Measurements from ENCODE around the gene FBXL16.
A peak's percentile ranks its signal among the peaks of the same experiment; 100 is the strongest.

Gene FBXL16

DNA sequence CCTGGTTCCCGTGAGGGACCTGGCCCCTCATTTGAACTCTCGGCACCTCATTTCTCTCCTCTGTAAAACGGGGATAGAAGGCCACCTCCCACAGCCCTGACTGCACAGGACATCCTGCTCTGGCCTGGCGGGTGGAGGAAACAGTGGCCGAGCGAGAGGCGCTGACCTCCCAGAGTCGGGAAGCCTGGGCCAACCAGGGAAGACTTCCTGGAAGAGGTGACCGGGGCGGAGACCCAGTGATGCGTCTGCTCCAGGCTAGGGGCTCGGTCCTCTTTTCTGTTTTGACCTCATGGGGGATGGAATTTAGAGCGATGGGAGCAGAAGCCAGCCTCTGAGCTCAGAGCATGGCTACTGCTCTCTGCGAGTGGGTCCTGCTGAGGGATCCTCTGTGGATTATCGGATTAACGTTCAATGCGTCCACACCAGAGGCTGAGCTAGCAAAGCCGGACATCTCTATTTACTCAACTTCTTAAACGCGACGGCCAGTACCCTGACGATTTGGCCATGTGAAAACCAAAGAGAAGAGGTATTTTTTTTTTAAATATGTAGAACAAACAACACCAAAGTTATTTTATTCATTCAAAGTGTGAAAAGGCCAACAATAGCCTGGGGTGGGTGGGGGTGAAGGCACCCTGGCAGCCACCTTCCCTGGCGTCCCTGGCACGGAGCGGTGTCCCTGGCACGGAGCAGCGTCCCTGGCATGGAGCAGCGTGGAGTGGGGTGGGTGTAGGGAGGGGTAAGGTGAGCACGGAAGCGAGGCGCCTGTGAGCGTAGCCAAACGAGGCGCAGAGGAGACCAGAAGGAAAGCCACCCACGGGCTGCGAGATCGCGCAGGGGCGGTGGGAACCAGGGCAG lies 45.8 kb upstream of the FBXL16 start:
- no peak for TF ChIP-seq EZH2phosphoT487 (IDR thresholded peaks at IDR 0.05; ENCODE audit: low read depth)
- TF ChIP-seq, protein P1, sequence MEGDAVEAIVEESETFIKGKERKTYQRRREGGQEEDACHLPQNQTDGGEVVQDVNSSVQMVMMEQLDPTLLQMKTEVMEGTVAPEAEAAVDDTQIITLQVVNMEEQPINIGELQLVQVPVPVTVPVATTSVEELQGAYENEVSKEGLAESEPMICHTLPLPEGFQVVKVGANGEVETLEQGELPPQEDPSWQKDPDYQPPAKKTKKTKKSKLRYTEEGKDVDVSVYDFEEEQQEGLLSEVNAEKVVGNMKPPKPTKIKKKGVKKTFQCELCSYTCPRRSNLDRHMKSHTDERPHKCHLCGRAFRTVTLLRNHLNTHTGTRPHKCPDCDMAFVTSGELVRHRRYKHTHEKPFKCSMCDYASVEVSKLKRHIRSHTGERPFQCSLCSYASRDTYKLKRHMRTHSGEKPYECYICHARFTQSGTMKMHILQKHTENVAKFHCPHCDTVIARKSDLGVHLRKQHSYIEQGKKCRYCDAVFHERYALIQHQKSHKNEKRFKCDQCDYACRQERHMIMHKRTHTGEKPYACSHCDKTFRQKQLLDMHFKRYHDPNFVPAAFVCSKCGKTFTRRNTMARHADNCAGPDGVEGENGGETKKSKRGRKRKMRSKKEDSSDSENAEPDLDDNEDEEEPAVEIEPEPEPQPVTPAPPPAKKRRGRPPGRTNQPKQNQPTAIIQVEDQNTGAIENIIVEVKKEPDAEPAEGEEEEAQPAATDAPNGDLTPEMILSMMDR (IDR thresholded peaks at IDR 0.05; ENCODE audit: low read depth, low read length) = no peak
- Histone ChIP-seq H3K79me2 (ENCODE audit: low read length) (no peaks in the 10 kb centered on the region), H4K20me1 (ENCODE audit: insufficient read depth, low read length) (no peaks in the 10 kb centered on the region), H3K4me2 (ENCODE audit: low read length) (peak overlapping the region; percentile 71), H3K36me3 (replicated peaks; ENCODE audit: low read depth, low read length) (peaks cover 2% of the 10 kb centered on the region), H3K4me1 (ENCODE audit: low read length) (peaks cover 22% of the 10 kb centered on the region), H2AFZ (ENCODE audit: low read depth, low read length) (peak overlapping the region; percentile 69), H3K9me3 (ENCODE audit: insufficient read depth, low read length) (no peaks in the 10 kb centered on the region), H3K9ac (ENCODE audit: low read length) (peak overlapping the region; percentile 50; the same call in 1 of the 2 replicates), H3K27me3 (ENCODE audit: low read depth, low read length) (no peaks in the 10 kb centered on the region), H3K4me3 (ENCODE audit: low read length) (peak overlapping the region; percentile 65), H3K27ac (ENCODE audit: low read length) (peak overlapping the region; percentile 71)

DNA sequence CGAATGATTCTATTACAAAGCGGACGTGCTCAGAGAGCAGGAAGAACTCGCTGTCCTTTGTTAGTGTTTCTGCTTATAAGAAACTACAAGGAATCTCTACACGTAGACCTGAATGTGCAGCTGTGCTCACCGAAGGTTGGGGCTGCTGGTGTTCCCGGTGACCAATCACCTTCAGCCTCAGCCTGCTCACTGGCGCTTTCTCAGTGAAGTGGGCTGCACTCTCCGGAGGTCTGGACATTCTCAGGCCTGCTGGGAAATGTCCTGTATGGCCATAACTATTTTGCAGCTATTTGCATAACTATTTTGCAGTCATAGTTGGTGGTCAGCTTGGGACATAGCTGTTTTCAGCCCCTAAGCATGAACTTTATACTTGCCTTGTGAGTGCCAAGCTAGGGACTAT lies 44.9 kb upstream of the FBXL16 start:
- no peak overlapping the region for H3K27ac ChIP-seq (ENCODE audit: low read length)
- no peak for TF ChIP-seq EZH2phosphoT487 (IDR thresholded peaks at IDR 0.05; ENCODE audit: low read depth)
- TF ChIP-seq, protein P1 (IDR thresholded peaks at IDR 0.05; ENCODE audit: low read depth, low read length) = no peak

DNA sequence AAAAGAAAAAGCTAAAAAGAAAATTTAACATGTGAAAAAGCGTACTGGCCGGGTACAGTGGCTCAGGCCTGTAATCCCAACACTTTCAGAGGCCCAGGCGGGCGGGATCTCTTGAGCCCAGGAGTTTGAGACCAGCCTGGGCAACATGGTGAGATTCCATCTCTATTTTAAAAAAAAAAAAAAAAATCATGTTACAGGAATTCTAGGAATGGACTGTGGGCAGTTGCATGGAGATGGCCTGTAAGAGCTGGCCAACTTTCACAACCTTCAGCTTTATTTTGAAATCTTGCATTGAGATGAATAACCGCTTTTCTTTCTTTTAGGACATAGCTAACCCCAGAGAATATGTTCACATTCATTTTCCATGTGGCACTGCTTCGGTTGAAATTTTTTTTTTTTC lies 43.4 kb upstream of the FBXL16 start:
- H3K79me2 ChIP-seq (ENCODE audit: low read length) = no peaks in the 10 kb centered on the region
- H3K9ac ChIP-seq (ENCODE audit: low read length) = no peak overlapping the region
- H3K4me2 ChIP-seq (ENCODE audit: low read length) = no peak overlapping the region
- no peak overlapping the region for H3K27ac ChIP-seq (ENCODE audit: low read length)
- H3K36me3 ChIP-seq (replicated peaks; ENCODE audit: low read depth, low read length) = no peaks in the 10 kb centered on the region
- H3K4me3 ChIP-seq (ENCODE audit: low read length) = no peak overlapping the region
- no peaks in the 10 kb centered on the region for H3K9me3 ChIP-seq (ENCODE audit: insufficient read depth, low read length)
- TF ChIP-seq, protein P1 (IDR thresholded peaks at IDR 0.05; ENCODE audit: low read depth, low read length) = no peak
- no peak for TF ChIP-seq EZH2phosphoT487 (IDR thresholded peaks at IDR 0.05; ENCODE audit: low read depth)
- H2AFZ ChIP-seq (ENCODE audit: low read depth, low read length) = no peak overlapping the region
- no peaks in the 10 kb centered on the region for H3K27me3 ChIP-seq (ENCODE audit: low read depth, low read length)
- H3K4me1 ChIP-seq (ENCODE audit: low read length) = peaks cover 27% of the 10 kb centered on the region
- H4K20me1 ChIP-seq (ENCODE audit: insufficient read depth, low read length) = no peaks in the 10 kb centered on the region

More for the DNA sequence above, 44.9 kb upstream of the FBXL16 start:
- H3K9me3 ChIP-seq (ENCODE audit: insufficient read depth, low read length) = no peaks in the 10 kb centered on the region
- H3K36me3 ChIP-seq (replicated peaks; ENCODE audit: low read depth, low read length) = no peaks in the 10 kb centered on the region
- peaks cover 27% of the 10 kb centered on the region for H3K4me1 ChIP-seq (ENCODE audit: low read length)
- H3K4me2 ChIP-seq (ENCODE audit: low read length) = no peak overlapping the region
- no peaks in the 10 kb centered on the region for H3K79me2 ChIP-seq (ENCODE audit: low read length)
- no peaks in the 10 kb centered on the region for H4K20me1 ChIP-seq (ENCODE audit: insufficient read depth, low read length)
- H3K4me3 ChIP-seq (ENCODE audit: low read length) = no peak overlapping the region
- H3K27me3 ChIP-seq (ENCODE audit: low read depth, low read length) = no peaks in the 10 kb centered on the region
- H3K9ac ChIP-seq (ENCODE audit: low read length) = no peak overlapping the region
- H2AFZ ChIP-seq (ENCODE audit: low read depth, low read length) = no peak overlapping the region

DNA sequence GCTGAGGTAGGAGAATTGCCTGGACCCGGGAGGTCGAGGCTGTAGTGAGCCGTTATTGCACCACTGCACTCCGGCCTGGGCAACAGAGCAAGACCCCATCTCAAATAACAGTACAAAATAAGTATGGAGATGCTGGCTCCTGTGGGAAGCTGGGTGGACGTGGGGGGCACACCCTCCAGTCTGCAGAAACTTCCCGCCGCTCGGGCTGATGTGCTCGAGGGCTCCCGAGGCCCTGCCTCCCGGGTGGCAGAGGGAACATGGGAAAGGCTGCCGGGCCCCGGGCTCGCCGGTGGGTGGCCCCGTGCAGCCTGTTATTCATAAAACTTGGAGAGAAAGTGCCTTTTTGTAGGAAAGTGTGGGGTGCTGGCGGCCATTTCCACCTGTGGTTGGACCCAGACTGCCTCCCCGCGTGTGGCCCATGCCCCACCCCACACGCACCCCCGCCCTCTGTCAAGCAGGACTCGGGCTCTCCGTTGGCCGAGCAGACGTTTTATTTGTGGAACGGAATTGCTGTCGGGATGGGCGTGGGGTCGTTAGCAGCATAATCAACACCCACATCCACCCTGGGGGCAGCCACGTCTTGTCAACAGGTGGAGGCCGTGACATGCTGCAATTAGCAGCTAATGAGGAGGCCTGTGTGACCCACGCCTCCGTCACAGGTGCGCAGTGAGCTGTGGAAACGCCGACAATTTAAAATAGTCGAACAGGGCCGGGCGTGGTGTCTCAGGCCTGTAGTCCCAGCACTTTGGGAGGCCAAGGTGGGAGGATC lies 42.6 kb upstream of the FBXL16 start:
- no peaks in the 10 kb centered on the region for H3K9me3 ChIP-seq (ENCODE audit: insufficient read depth, low read length)
- no peak for TF ChIP-seq EZH2phosphoT487 (IDR thresholded peaks at IDR 0.05; ENCODE audit: low read depth)
- TF ChIP-seq, protein P1 (IDR thresholded peaks at IDR 0.05; ENCODE audit: low read depth, low read length) = no peak
- H3K9ac ChIP-seq (ENCODE audit: low read length) = no peak overlapping the region
- peaks cover 23% of the 10 kb centered on the region for H3K4me1 ChIP-seq (ENCODE audit: low read length)
- H3K4me3 ChIP-seq (ENCODE audit: low read length) = no peak overlapping the region
- H3K79me2 ChIP-seq (ENCODE audit: low read length) = no peaks in the 10 kb centered on the region
- H3K27ac ChIP-seq (ENCODE audit: low read length) = no peak overlapping the region
- no peak overlapping the region for H2AFZ ChIP-seq (ENCODE audit: low read depth, low read length)
- H4K20me1 ChIP-seq (ENCODE audit: insufficient read depth, low read length) = no peaks in the 10 kb centered on the region
- H3K27me3 ChIP-seq (ENCODE audit: low read depth, low read length) = no peaks in the 10 kb centered on the region
- no peak overlapping the region for H3K4me2 ChIP-seq (ENCODE audit: low read length)
- H3K36me3 ChIP-seq (replicated peaks; ENCODE audit: low read depth, low read length) = no peaks in the 10 kb centered on the region
